Body of pancreas (tissue), 4 donors: Measurements from ENCODE around the gene HSF2BP.

Source experiments
- CTCF ChIP-seq, 7 experiments: fragments of 450-650 bp in 4 of 7; fragments of 200-600 bp in 3 of 7; sonication (generic) in 3 of 7; IDR thresholded peaks; one replicate each; pipeline ENCODE4 v1.5.1; 2016 to 2019; ENCODE audit warnings: antibody characterized with exemption in 7 of 7
- POLR2A ChIP-seq, 3 donors: fragments of 450-650 bp; IDR thresholded peaks; one replicate each; pipeline ENCODE4 v1.6.1; 2016; ENCODE audit warnings: antibody characterized with exemption in 3 of 3, mild to moderate bottlenecking in 2 of 3

- TF ChIP-seq CTCF (IDR thresholded peaks at IDR 0.05) (no peak), POLR2A (IDR thresholded peaks at IDR 0.05) (no peak)
Observed at GRCh38 chr21:43578677-43579303, 80.5 kb downstream of the HSF2BP start.
